Kidney (tissue), 14 donors: ENCODE results near the gene ZNF74. TPM values are rescaled to one million over a fixed set of nuclear protein-coding genes. Genes with fewer than 3 reads are reported as not detected.

Experiments
- DNase-seq, 5 donors: peaks; one replicate each; pipeline ENCODE4 v3.0.0-alpha.2; 2013 to 2020
- FAIRE-seq: peaks from 2 replicates; lab custom pipeline; 2012; peaks lifted over from hg19 to GRCh38; lab: Jason Lieb, UNC
- H3K27ac ChIP-seq, 2 donors: one replicate each; pipeline ENCODE4 v1.7.0; 2013; ENCODE audit warnings: low read depth in 2 of 2, low read length in 2 of 2, inconsistent platforms in 1 of 2
- H3K27me3 ChIP-seq: one replicate; pipeline ENCODE4 v1.7.1; 2013; ENCODE audit warnings: low read length, inconsistent platforms; ENCODE audit not compliant: control insufficient read depth, insufficient read depth
- H3K36me3 ChIP-seq, 3 donors: one replicate each; pipeline versions ENCODE4 v1.7.0 to v1.7.1; 2013; ENCODE audit warnings: low read length in 3 of 3, control low read depth in 1 of 3, inconsistent platforms in 1 of 3; ENCODE audit not compliant: insufficient read depth in 3 of 3, control insufficient read depth in 2 of 3
- H3K4me1 ChIP-seq, 3 donors: one replicate each; pipeline versions ENCODE4 v1.7.0 to v1.7.1; 2013; ENCODE audit warnings: low read length in 3 of 3, inconsistent platforms in 1 of 3, low read depth in 1 of 3; ENCODE audit not compliant: control insufficient read depth in 2 of 3, insufficient read depth in 2 of 3
- H3K4me3 ChIP-seq, 3 donors: one replicate each; pipeline versions ENCODE4 v1.7.0 to v1.8.1; 2013; ENCODE audit warnings: low read length in 3 of 3, control low read depth in 1 of 3, inconsistent platforms in 1 of 3
- H3K9ac ChIP-seq, 3 donors: one replicate each; pipeline versions ENCODE4 v1.7.0 to v1.7.1; 2013; ENCODE audit warnings: low read length in 3 of 3, control low read depth in 1 of 3, inconsistent platforms in 1 of 3
- H3K9me3 ChIP-seq, 3 donors: one replicate each; pipeline versions ENCODE4 v1.7.0 to v1.7.1; 2013; ENCODE audit warnings: low read length in 3 of 3, control low read depth in 1 of 3, inconsistent platforms in 1 of 3; ENCODE audit not compliant: control insufficient read depth in 2 of 3, insufficient read depth in 1 of 3
- CTCF ChIP-seq: IDR thresholded peaks from 3 replicates; pipeline ENCODE4 v1.5.1; 2012; ENCODE audit warnings: mild to moderate bottlenecking, moderate library complexity, borderline replicate concordance; ENCODE audit not compliant: insufficient read depth; ENCODE audit errors: extremely low read depth
- intact Hi-C: fragments of 100-400 bp; cut with DNase I; formaldehyde crosslinking; loops from one replicate; pipeline ENCODE4 v1.11.1; 2022
- polyA plus RNA-seq: library from polyadenylated mRNA; stranded (reverse); fragments of 350-450 nt; fragmentation: Illumina TruSeq; extraction: RNeasy Lipid Tissue Mini Kit (QIAGEN cat#74804); gene quantifications from one replicate; pipeline ENCODE4 v1.2.3, GENCODE V29; 2014; ENCODE audit warnings: low read depth, low replicate concordance; ENCODE audit not compliant: insufficient read depth
- total RNA-seq: library from RNA; stranded (reverse); fragmentation: NEBNext Ultra II Directional; extraction: Animal tissue kit (Norgen Biotek cat#: 25700); gene quantifications from one replicate; pipeline ENCODE4 v1.2.1, GENCODE V29; 2021
- donor health status: control.
- donor health status: control.
- donor health status: control.
- donor health status: control.
- donor health status: control.
- donor health status: DM: yes; HTN: yes; CAD: no.
- donor health status: Normal renal cell carcinoma (clear cell type).

Gene ZNF74
- total and polyA plus RNA-seq, 2 donors from 2014 or later = 3.7 to 6.5 TPM

- H3K27me3 ChIP-seq = no peaks in the 10 kb centered on the region
- DNase-seq (peak in 1 of 5 donors; percentile 11), FAIRE-seq (no peak)
- H3K36me3 ChIP-seq = no peaks in the 10 kb centered on the region
- no peak for TF ChIP-seq CTCF
- no peak overlapping the region for H3K9ac ChIP-seq
- intact Hi-C loops = no loop called here
- H3K4me1 ChIP-seq = peaks cover 0 to 8% (median 0%) of the 10 kb centered on the region in 3 donors
- no peaks in the 10 kb centered on the region for H3K9me3 ChIP-seq
- H3K4me3 ChIP-seq = no peak overlapping the region
- no peak overlapping the region for H3K27ac ChIP-seq
These were observed 27.5 kb downstream of the ZNF74 start for GRCh38 chr22:20421507-20421874.

GRCh38 chr22:20422271-20423007 is 28.5 kb downstream of the ZNF74 start:
- FAIRE-seq = no peak
- Histone ChIP-seq H3K9me3 (no peaks in the 10 kb centered on the region), H3K36me3 (peaks cover 0 to 4% (median 0%) of the 10 kb centered on the region in 3 donors), H3K4me3 (no peak overlapping the region), H3K27ac (no peak overlapping the region), H3K4me1 (peaks cover 0 to 8% (median 0%) of the 10 kb centered on the region in 3 donors), H3K27me3 (peaks cover 2% of the 10 kb centered on the region), H3K9ac (no peak overlapping the region)
- DNase-seq = peak in 3 of 5 donors; percentile 58 to 72 (median 68)
- intact Hi-C loops = no loop called here
- TF ChIP-seq CTCF = no peak

GRCh38 chr22:20423008-20423905 is 29.3 kb downstream of the ZNF74 start:
- intact Hi-C loops = no loop called here
- Histone ChIP-seq H3K9ac (no peak overlapping the region), H3K27me3 (peaks cover 2% of the 10 kb centered on the region), H3K4me1 (peaks cover 0 to 7% (median 0%) of the 10 kb centered on the region in 3 donors), H3K4me3 (no peak overlapping the region), H3K27ac (no peak overlapping the region), H3K9me3 (no peaks in the 10 kb centered on the region), H3K36me3 (peaks cover 0 to 4% (median 0%) of the 10 kb centered on the region in 3 donors)
- FAIRE-seq (no peak), DNase-seq (peak in 2 of 5 donors; percentile 55 to 72)
- no peak for TF ChIP-seq CTCF
